Measurements from ENCODE around the gene CMBL.
"Not testable (repeated sequence)": the region's sequence is repeated elsewhere in the genome, so short reads cannot be mapped to it uniquely, and the experiment has no call there.

CMBL gene

DNA sequence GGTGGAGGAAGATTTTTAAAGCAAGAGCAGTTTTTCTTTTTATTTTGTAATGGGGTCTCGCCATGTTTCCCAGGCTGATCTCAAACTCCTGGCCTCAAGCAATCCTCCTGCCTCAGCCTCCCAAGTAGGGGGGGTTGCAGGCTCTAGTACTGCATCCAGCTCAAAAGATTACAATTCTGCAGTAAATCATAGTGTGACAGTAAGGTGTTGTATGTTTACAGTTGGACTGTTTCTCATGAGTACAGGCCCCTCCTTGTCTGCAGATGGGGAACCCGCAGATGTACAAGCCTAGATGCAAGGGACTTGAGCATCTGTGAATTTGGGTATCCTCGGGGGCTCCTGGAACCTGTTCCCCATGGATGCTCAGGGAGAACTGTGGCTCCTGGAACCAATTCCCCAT is 54.3 kb downstream of the CMBL start:
- DNase-seq: no peak

DNA sequence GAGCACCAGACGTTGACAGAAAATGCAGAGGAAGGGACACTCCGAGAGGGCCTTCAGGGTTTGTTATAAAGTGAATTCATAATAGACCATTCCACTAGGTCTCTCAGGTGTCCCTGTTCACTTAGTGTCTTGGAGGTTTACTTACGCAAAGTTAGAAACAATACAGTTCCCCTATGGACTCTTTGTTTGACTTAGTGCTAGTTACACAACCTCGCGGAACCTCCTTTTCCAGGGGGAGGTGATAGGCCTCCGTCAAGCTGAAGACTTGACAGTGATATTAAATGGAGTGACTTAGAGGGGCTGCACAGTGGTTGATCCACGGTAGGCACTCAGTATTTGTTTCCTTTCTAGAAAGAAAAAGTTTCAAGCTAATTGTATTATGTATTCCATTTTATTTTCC is 56.3 kb downstream of the CMBL start:
- DNase-seq: no peak

DNA sequence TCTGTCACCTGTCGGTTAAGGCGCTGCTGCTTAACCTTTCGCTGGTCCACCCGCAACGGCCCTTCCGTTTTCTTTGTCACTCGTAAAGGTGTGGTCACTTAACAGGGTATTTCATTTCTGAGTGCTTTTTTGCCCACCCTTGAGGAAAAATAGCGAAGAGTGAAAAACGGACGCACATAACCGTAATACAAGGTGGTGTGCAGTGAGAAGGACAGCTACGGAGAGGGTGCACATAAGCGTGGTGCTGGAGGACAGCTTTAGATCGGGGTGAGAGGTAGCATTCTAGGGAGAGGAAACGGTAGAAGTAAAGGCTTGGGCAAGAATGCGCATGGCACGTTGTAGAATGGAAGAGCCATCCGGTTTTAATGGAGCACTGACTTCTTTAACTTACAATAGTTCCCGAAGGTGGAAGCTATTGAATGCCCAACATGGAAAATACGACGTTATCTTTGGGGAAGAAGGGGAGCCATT is 56.9 kb downstream of the CMBL start:
- DNase-seq: peak; percentile 21

DNA sequence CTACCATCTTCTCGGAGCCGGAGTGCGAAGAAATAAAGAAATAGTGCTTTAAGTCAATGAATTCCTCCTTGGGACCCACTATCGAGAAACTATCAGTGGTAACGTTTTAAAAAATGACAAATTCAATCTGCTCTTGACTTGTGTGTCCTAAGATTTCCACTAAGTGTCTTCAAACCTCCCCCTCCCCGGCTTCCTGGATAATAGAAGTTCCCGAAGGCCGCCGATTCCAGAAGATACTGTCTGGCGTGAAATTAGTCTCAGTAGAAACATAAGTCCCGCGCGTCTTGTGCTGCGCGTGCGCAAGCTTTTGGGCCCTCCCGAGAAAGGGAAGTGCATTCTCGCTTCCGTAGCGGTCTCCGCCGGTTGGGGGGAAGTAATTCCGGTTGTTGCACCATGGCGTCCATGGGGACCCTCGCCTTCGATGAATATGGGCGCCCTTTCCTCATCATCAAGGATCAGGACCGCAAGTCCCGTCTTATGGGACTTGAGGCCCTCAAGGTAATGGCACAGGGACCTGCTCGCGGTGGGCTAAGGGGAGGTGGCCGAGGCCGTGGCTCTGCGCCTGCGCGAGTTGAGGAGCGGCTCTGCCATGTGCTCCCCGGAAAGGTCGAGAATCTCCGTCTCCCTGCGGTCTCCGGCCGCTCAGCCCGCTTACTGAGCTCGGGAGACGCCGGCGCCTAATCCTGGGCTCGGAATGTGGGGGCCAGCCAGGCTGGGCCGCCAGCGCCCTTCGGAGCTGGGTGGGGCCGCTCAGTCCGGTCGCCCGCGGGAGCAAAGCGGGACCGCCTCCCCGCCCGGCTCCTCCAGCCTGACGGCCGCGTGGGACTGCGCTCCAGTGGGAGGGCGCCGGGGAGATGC is 57.5 kb downstream of the CMBL start, which contains the start of gene CCT5:
CCT5 (plus strand) TSS at position 333 of the 858 bp plus-strand sequence; CDS start at position 394, 61 bp downstream.
- DNase-seq: peak; percentile 96

DNA sequence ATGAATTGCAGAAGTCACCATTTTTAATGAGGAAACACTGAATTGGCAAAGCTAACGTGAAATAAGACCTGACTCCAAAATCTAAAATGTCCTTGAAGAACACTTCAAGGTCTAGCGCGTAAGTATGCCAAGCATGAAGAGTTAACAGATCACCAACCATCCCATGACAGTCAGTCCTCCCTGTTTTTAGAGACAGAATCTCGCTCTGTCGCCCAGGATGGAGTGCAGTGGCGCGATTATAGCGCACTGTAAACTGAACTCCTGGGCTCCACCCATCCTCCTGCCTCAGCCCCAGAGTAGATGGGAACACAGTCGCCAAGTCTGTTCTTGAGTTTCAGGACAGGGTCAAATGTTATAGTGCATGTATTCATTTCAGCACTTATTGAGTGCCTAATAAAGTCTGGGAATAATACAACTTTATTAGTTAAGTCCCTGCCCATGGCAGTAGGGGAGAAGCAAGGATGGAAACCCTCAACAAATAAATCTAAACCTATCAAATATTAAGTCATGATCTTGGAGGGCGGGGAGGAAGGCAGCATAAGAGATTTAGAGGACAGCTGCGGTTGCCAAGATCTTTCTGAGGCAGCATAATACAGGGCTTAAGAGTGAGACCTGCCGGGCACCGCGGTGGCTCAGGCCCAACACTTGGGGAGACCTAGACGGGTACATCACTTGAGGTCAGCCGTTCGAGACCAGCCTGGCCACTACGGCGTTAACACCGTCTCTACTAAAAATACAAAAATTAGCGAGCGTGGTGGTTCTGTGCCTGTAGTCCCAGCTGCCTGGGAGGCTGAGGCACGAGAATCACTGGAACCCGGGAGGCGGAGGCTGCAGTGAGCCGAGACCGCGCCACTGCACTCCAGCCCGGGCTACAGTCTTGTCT is 59.1 kb downstream of the CMBL start:
- DNase-seq: no peak

DNA sequence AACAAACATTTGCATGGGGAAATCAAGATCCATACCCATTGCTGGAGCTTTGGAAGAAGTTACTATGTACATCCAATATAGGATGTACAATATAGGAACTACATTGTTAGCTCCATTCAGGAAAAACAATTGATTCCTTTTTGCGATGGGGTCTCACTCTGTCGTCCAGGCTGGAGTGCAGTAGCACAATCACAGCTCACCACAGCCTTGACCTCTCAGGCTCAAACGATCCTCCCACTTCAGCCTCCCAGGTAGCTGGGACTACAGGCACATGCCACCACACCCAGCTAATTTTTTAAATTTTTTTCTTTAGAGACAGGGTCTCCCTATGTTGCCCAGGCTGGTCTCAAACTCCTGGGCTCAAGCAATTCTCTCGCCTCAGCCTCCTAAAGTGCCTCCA is 60.5 kb downstream of the CMBL start:
- DNase-seq: not testable (repeated sequence)

DNA sequence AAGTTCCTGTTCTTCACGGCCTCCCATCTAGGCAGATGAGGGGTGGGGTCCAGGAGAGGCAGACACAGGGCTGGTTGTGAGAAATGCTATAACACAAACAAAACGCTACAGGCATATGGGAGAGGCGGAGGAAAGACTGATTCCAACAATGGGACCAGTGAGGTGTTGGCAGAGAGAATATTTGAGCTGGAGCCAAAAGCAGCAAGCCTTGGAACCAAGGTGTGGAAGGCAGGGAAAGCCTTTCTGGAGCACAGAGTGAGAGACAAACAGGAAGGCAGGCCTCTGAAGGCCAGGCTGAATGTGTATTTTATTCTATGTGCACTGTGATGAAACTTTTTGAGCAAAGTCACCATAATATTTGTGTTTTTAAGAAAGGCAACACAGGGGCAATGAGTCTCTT is 60.9 kb downstream of the CMBL start:
- DNase-seq: no peak

DNA sequence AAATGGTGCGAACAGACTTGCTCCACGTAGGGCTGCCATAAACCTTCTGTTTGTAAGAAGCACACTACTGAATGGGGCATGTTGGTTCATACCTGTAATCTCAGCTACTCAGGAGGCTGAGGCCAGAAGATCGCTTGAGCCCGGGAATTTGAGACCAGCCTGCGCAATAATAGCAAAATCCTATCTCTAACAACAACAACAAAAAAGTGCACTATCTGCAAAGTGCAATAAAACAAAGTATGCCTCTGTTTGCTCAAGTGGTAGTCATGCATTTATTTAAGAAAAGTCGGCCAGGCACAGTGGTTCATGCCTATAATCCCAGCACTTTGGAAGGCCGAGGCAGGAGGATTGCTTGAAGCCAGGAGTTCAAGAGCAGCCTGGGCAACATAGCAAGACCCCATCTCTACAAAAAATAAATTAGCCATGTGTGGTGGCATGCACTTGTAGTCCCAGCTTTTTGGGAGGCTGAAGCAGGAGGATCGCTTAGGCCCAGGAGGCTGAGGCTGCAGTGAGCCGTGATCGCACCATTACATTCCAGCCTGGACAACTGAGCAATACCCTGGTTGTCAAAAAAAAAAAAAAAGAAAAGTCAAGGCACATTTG is 63.3 kb downstream of the CMBL start:
- no peak for DNase-seq

DNA sequence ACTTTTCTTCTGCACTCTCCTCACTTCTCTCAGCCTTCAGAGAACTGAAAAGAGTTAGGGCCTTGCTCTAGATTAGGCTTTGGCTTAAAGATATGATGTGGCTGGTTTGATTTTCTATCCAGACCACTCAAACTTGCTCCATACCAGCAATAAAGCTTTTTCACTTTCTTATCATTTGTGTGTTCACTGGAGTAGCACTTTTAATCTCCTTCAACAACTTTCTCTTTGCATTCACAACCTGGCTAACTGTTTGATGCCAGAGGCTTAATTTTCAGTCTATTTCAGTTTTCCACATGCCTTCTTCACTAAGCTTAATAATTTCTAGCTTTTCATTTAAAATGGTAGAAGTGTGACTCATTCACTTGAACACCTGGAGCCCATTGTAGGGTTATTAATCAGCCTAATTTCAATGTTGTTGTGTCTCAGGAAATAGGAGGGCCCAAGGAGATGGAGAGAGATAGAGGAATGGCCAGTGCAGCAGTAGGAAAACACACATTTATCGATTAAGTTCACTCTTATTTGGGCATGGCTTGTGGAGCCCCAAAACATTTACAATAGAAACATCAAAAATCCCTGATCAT is 64.0 kb downstream of the CMBL start:
- DNase-seq: no peak

DNA sequence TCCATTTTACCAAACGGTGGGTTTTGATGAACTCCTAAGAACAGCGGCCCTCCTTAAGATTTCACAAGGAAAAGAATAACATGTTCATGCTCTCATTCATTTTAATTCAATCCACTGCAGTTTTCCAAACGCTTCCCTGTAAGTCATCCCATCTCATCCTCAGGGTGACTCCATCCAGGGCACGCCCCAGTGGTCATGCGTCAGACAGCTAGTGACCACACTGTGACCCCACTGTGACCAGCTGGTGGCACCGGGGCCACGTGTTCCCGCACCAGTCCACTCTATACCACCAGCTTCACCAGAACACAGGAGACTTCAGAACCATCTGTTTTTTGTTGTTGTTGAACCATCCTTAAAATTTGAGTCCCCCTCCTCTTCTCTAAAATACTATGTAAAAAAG is 72.4 kb downstream of the CMBL start:
- no peak for DNase-seq

DNA sequence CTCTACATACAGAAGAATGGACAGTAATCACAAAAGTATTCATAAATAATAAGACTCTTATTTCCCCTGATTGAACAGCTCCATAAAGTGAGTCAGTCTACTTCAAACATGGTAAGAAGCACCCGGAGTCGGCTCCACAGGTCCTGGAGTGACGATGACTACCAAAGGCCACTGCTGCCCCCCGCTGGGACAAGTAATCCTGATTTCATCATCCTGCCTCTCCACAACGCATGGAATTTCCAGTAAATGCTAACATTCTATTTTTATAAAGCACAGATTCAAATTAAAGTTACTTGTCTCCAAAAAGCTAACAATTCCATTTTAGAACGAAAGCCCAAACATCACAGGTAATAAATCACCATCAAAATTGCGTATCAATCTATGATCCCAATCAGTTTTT is 74.2 kb downstream of the CMBL start:
- no peak for DNase-seq

DNA sequence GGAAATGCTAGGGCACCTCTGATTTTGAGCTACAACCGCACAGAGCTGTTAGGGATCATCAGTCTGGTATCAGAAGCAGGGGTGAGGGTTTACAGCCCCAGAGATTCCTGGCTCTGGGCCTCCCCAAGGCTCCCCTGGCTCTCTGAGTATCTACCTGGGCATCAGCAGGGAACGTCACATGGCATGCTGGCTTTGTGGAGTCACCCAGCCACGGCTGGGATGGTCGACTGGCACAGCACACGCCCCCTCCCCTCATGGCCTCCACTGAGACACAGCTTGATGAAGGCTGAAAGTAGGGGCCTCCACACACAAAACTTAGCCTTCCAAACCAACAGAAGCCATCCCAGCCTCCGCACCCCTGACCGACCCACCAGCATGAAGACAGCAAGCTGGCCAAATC is 74.7 kb downstream of the CMBL start:
- no peak for DNase-seq

DNA sequence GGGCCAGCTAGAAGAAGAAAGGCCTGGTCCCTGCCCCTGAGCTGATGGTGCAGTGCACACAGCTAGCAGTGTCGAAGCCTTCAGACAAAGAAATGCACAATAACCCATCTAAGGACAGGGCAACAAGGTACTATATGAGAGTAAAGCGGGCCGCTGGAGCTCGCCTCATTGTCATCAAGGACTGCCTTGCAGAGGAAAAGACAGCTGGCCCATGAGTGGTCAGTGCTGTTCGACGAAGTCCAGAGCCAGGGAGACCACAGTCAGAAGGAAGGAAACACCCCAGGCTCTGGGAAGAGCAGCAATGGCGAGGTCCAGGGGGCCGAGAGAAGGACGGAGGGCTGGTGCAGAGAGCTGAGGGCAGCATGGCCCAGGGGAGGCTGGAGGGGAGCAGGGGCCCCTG is 75.3 kb downstream of the CMBL start:
- DNase-seq: no peak

DNA sequence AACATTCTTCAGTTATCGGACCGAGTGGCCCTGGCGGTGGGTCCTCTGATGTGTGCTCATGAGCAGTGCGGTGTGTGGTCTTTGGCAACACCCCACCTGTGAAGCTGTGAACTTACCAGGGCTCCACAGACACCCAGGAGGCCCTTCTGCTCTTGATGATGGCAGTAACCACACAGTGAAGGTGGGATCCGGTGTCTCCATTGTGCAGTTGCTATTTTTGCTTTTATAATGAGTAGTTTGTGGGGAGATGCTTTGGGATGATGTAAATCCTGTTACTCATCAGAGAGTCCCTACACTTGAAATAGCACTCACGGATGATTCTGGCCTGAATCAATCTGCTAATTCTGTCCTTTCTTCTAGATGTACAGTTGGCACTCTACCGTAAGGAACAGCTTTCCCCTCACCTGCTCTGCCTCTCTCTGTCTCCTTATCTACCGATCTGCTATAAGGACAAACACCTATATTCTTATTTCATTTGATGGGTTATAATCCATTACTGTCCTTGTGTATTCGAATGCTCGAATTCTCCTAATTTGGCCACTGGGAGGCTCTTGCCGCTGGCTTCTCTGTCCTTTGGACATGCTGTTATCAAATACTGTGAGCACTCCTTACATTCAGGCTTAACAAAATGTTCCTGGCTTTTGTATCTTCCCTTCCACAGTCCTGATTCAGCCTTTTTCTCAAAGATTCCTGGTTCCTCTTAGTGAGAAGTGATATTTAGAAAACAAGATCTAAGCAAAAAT is 78.2 kb downstream of the CMBL start:
- no peak for DNase-seq

DNA sequence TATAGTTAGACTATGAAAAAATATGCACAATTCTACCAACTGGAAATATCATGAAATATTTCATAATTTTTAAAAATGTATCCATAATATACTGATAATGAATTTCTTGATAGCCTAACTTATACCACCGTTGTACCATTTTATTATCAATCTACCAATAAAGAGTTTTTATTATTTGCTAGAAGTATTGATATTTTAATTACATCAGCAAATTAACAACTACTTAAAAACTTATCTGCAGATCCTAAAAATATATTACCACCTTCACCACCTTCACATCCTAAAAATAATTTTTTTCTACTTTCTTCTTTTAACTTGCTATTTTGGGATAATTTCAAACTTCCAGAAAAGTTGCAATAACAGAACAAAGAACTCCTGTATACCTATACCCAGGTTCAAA is 79.4 kb downstream of the CMBL start:
- no peak for DNase-seq

Data from central memory CD4-positive, alpha-beta T cell (primary cell).